SK-N-SH treated with all-trans-retinoic acid at 6 μM for 48 hours (cell line): ENCODE measurements around the gene MAFF.

Experiments
- ARNTL ChIP-seq: fragments of 450-650 bp; formaldehyde crosslinking; IDR thresholded peaks from 2 replicates; pipeline ENCODE4 v1.5.0; 2020; ENCODE audit warnings: low read depth, mild to moderate bottlenecking, moderate library complexity, borderline replicate concordance
- CSDC2 ChIP-seq: fragments of 250-450 bp; sonication (Bioruptor Pico); IDR thresholded peaks from 2 replicates; pipeline ENCODE4 v1.5.0; 2020; ENCODE audit warnings: mild to moderate bottlenecking, moderate library complexity
- CSRNP3 ChIP-seq: fragments of 250-450 bp; sonication (Bioruptor Pico); IDR thresholded peaks from 2 replicates; pipeline ENCODE4 v1.5.1; 2021; ENCODE audit warnings: mild to moderate bottlenecking, moderate library complexity
- ISL1 ChIP-seq: fragments of 250-450 bp; sonication (Bioruptor Pico); IDR thresholded peaks from 2 replicates; pipeline ENCODE4 v2.1.2; 2022; ENCODE audit warnings: mild to moderate bottlenecking, moderate library complexity
- PPARA ChIP-seq: fragments of 250-450 bp; sonication (Bioruptor Pico); IDR thresholded peaks from 2 replicates; pipeline ENCODE4 v1.5.0; 2020; ENCODE audit warnings: mild to moderate bottlenecking, borderline replicate concordance
- RARB ChIP-seq: fragments of 250-450 bp; sonication (Bioruptor Pico); IDR thresholded peaks from 2 replicates; pipeline ENCODE4 v1.8.0; 2021; ENCODE audit warnings: mild to moderate bottlenecking, moderate library complexity
- ZFP3 ChIP-seq: fragments of 250-450 bp; sonication (Bioruptor Pico); IDR thresholded peaks from 2 replicates; pipeline ENCODE4 v1.5.0; 2020; ENCODE audit warnings: mild to moderate bottlenecking, moderate library complexity
- ZFP30 ChIP-seq: fragments of 450-650 bp; formaldehyde crosslinking; IDR thresholded peaks from 2 replicates; pipeline ENCODE4 v1.5.0; 2022; ENCODE audit warnings: mild to moderate bottlenecking, moderate library complexity
- ZNF565 ChIP-seq: fragments of 450-650 bp; formaldehyde crosslinking; conservative IDR thresholded peaks from 2 replicates; pipeline ENCODE4 v1.5.0; 2020; ENCODE audit warnings: low read depth, mild to moderate bottlenecking, moderate library complexity
- ZNF8 ChIP-seq: fragments of 450-650 bp; formaldehyde crosslinking; IDR thresholded peaks from 2 replicates; pipeline ENCODE4 v1.5.0; 2020; ENCODE audit warnings: mild to moderate bottlenecking, moderate library complexity
- TF ChIP-seq, protein P1 (sequence below): fragments of 250-450 bp; sonication (Bioruptor Pico); IDR thresholded peaks from 2 replicates; pipeline ENCODE4 v1.8.0; 2020; ENCODE audit warnings: mild to moderate bottlenecking, moderate library complexity, borderline replicate concordance
- TF ChIP-seq, protein P2 (sequence below): fragments of 250-450 bp; sonication (Bioruptor Pico); IDR thresholded peaks from 2 replicates; pipeline ENCODE4 v1.5.1; 2020; ENCODE audit warnings: low read depth, mild to moderate bottlenecking, moderate library complexity
- TF ChIP-seq, protein P3 (sequence below): fragments of 250-450 bp; sonication (Bioruptor Pico); IDR thresholded peaks from 2 replicates; pipeline ENCODE4 v1.5.0; 2020; ENCODE audit warnings: mild to moderate bottlenecking, moderate library complexity

- TF ChIP-seq ZNF8 (CRISPR knock-in tag) (no peak), CSDC2 (CRISPR knock-in tag) (no peak), ZFP30 (CRISPR knock-in tag) (no peak), ISL1 (CRISPR knock-in tag) (no peak), ZFP3 (CRISPR knock-in tag) (no peak), PPARA (CRISPR knock-in tag) (no peak), ZNF565 (CRISPR knock-in tag) (no peak), ARNTL (CRISPR knock-in tag) (no peak), RARB (CRISPR knock-in tag) (no peak), CSRNP3 (no peak)
- TF ChIP-seq, protein P1, sequence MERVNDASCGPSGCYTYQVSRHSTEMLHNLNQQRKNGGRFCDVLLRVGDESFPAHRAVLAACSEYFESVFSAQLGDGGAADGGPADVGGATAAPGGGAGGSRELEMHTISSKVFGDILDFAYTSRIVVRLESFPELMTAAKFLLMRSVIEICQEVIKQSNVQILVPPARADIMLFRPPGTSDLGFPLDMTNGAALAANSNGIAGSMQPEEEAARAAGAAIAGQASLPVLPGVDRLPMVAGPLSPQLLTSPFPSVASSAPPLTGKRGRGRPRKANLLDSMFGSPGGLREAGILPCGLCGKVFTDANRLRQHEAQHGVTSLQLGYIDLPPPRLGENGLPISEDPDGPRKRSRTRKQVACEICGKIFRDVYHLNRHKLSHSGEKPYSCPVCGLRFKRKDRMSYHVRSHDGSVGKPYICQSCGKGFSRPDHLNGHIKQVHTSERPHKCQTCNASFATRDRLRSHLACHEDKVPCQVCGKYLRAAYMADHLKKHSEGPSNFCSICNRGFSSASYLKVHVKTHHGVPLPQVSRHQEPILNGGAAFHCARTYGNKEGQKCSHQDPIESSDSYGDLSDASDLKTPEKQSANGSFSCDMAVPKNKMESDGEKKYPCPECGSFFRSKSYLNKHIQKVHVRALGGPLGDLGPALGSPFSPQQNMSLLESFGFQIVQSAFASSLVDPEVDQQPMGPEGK (CRISPR knock-in tag) = no peak
- TF ChIP-seq, protein P2, sequence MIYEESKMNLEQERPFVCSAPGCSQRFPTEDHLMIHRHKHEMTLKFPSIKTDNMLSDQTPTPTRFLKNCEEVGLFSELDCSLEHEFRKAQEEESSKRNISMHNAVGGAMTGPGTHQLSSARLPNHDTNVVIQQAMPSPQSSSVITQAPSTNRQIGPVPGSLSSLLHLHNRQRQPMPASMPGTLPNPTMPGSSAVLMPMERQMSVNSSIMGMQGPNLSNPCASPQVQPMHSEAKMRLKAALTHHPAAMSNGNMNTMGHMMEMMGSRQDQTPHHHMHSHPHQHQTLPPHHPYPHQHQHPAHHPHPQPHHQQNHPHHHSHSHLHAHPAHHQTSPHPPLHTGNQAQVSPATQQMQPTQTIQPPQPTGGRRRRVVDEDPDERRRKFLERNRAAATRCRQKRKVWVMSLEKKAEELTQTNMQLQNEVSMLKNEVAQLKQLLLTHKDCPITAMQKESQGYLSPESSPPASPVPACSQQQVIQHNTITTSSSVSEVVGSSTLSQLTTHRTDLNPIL (CRISPR knock-in tag) = no peak
- TF ChIP-seq, protein P3, sequence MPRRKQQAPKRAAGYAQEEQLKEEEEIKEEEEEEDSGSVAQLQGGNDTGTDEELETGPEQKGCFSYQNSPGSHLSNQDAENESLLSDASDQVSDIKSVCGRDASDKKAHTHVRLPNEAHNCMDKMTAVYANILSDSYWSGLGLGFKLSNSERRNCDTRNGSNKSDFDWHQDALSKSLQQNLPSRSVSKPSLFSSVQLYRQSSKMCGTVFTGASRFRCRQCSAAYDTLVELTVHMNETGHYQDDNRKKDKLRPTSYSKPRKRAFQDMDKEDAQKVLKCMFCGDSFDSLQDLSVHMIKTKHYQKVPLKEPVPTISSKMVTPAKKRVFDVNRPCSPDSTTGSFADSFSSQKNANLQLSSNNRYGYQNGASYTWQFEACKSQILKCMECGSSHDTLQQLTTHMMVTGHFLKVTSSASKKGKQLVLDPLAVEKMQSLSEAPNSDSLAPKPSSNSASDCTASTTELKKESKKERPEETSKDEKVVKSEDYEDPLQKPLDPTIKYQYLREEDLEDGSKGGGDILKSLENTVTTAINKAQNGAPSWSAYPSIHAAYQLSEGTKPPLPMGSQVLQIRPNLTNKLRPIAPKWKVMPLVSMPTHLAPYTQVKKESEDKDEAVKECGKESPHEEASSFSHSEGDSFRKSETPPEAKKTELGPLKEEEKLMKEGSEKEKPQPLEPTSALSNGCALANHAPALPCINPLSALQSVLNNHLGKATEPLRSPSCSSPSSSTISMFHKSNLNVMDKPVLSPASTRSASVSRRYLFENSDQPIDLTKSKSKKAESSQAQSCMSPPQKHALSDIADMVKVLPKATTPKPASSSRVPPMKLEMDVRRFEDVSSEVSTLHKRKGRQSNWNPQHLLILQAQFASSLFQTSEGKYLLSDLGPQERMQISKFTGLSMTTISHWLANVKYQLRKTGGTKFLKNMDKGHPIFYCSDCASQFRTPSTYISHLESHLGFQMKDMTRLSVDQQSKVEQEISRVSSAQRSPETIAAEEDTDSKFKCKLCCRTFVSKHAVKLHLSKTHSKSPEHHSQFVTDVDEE (CRISPR knock-in tag) = no peak
Measured at GRCh38 chr22:38177926-38178604, 23.7 kb upstream of the MAFF start.
